Cardiac muscle cell (in vitro differentiated cells and primary cell): ENCODE data around the gene HRH3. TPM values are rescaled to one million over a fixed set of nuclear protein-coding genes. Genes with fewer than 3 reads are reported as not detected.

ENCODE experiments used
- DNase-seq, 2 donors: peaks; one replicate each; pipeline versions ENCODE4 v3.0.0 to v3.0.0-alpha.2; 2010 to 2017; ENCODE audit warnings: low read depth in 1 of 2, low spot score in 1 of 2
- H3K27ac ChIP-seq: fragments of 200-600 bp; sonication (generic); 2 replicates; pipeline ENCODE4 v1.5.1; 2016
- H3K27me3 ChIP-seq: fragments of 200-600 bp; sonication (generic); 2 replicates; pipeline ENCODE4 v1.6.0; 2016; ENCODE audit warnings: control low read depth
- H3K36me3 ChIP-seq: fragments of 200-600 bp; sonication (generic); 2 replicates; pipeline ENCODE4 v1.5.1; 2016; ENCODE audit warnings: control low read depth
- H3K4me1 ChIP-seq: fragments of 200-600 bp; sonication (generic); 2 replicates; pipeline ENCODE4 v1.8.1; 2017; ENCODE audit warnings: low read depth, mild to moderate bottlenecking, mixed run types
- H3K4me3 ChIP-seq: fragments of 200-600 bp; sonication (generic); 2 replicates; pipeline ENCODE4 v1.5.1; 2016; ENCODE audit warnings: mild to moderate bottlenecking
- H3K9me3 ChIP-seq: fragments of 200-600 bp; sonication (generic); 2 replicates; pipeline ENCODE4 v1.5.1; 2017; ENCODE audit warnings: low read depth, mild to moderate bottlenecking, control low read depth
- polyA plus RNA-seq: library from polyadenylated mRNA; unstranded; fragments of >200 nt; fragmentation: Nextera tagmentation; extraction: Ambion mirVana; gene quantifications from 2 replicates; pipeline ENCODE4 v1.2.1, GENCODE V29; 2016
- total RNA-seq: library from RNA; depleted of rRNA; stranded (reverse); fragments of >200 nt; gene quantifications from 2 replicates; pipeline ENCODE4 v1.2.3, GENCODE V29; 2016
- TF ChIP-seq, protein P1 (sequence below): IDR thresholded peaks from 2 replicates; pipeline ENCODE4 v1.5.1; 2012; ENCODE audit warnings: low read depth, mild to moderate bottlenecking, low read length

Gene HRH3
- total RNA-seq (not detected in 2 replicates), polyA plus RNA-seq (not detected in 2 replicates)

DNA sequence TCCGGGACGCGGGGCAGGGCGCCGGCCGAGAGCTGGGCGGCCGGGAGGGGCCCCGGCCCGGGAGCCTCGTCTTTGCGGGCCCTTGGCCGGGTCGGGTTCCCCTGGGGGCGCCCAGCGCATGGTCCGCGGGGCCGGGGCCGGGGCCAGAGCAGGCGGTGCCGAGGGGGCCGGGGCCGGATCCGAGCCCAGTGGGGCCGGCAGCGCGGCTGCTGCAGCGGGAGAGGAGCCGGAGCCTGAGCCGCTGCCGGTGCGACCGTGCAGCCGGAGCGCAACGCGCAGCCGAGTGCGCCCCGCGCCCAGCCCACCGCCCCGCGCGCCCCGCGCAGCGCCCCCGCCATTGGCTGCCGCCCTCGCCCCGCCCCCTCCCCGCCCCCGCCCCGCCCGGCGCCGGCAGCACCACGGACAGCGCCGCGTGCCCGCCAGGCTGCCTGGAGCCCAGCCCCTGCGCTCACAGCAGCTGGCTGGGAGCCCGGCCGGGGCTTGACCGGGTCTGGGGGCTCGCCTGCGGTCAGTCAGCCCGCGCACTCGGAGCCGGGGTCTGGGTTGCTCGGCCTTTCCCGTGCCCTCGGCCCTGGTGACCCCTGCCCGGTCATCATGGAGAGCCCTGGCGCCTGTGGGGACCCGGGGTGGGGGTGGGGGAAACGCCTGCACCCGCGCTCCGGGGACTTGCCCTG lies at the start of gene HRH3:
HRH3 (minus strand) TSS at position 287 of the 674 bp plus-strand sequence. CDS start 308 bp downstream, outside the sequence.
- DNase-seq: peak; percentile 40 to 88
- peaks cover 5% of the 10 kb centered on the region for H3K4me1 ChIP-seq
- H3K27me3 ChIP-seq: peaks cover 98% of the 10 kb centered on the region
- H3K27ac ChIP-seq: no peak within 1 kb of the TSS
- TF ChIP-seq, protein P1, sequence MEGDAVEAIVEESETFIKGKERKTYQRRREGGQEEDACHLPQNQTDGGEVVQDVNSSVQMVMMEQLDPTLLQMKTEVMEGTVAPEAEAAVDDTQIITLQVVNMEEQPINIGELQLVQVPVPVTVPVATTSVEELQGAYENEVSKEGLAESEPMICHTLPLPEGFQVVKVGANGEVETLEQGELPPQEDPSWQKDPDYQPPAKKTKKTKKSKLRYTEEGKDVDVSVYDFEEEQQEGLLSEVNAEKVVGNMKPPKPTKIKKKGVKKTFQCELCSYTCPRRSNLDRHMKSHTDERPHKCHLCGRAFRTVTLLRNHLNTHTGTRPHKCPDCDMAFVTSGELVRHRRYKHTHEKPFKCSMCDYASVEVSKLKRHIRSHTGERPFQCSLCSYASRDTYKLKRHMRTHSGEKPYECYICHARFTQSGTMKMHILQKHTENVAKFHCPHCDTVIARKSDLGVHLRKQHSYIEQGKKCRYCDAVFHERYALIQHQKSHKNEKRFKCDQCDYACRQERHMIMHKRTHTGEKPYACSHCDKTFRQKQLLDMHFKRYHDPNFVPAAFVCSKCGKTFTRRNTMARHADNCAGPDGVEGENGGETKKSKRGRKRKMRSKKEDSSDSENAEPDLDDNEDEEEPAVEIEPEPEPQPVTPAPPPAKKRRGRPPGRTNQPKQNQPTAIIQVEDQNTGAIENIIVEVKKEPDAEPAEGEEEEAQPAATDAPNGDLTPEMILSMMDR: no peak
- H3K9me3 ChIP-seq: no peaks in the 10 kb centered on the region
- no peaks in the 10 kb centered on the region for H3K36me3 ChIP-seq
- H3K4me3 ChIP-seq: peak within 1 kb of the TSS; percentile 24

DNA sequence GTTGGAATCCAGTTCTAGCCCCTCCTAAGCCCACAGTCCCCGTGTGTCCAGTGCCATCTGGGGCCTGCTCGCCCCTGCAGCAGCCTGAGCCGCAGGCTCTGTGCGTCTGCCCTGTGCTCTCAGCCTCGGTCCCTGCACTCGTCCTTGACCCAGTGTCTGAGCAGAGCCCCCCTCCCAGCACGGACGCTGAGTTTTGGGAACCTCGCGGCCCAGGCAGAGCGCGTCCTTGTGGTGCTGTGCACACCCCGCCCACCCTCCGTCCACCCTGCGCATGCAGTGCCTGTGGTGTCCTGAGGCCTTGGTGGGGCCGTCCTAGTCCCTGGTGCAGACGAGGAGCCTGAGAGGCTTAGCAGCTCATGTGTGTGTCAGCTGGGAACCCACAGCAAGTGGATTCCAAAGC lies 49.8 kb upstream of the HRH3 start:
- Histone ChIP-seq H3K27me3 (no peaks in the 10 kb centered on the region), H3K4me3 (no peak overlapping the region), H3K27ac (no peak overlapping the region), H3K36me3 (peaks cover 11% of the 10 kb centered on the region), H3K4me1 (no peaks in the 10 kb centered on the region), H3K9me3 (no peaks in the 10 kb centered on the region)
- no peak for DNase-seq
- TF ChIP-seq, protein P1: no peak

DNA sequence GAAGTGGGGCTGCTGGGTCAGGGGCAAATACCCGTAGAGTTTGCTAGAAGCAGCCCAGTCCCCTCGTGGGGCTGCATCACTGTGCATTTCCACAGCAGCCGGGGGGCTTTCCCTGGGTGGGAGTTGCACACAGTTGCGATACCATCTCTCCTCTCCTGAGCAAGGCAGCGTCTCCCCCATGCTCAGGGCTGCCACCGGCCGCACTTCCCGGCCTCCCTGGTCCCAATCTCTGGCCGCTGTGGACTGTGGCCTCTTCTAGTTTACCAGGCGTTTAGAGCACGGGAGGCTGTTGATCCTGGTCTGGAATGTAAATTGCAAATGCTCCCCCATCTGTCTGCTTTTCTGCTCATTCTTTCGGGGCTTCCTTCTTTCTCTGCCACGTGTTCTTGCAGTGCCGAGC lies 49.3 kb upstream of the HRH3 start:
- DNase-seq: no peak
- Histone ChIP-seq H3K27me3 (no peaks in the 10 kb centered on the region), H3K27ac (no peak overlapping the region), H3K4me1 (no peaks in the 10 kb centered on the region), H3K36me3 (peaks cover 11% of the 10 kb centered on the region), H3K4me3 (no peak overlapping the region), H3K9me3 (no peaks in the 10 kb centered on the region)
- TF ChIP-seq, protein P1: no peak

DNA sequence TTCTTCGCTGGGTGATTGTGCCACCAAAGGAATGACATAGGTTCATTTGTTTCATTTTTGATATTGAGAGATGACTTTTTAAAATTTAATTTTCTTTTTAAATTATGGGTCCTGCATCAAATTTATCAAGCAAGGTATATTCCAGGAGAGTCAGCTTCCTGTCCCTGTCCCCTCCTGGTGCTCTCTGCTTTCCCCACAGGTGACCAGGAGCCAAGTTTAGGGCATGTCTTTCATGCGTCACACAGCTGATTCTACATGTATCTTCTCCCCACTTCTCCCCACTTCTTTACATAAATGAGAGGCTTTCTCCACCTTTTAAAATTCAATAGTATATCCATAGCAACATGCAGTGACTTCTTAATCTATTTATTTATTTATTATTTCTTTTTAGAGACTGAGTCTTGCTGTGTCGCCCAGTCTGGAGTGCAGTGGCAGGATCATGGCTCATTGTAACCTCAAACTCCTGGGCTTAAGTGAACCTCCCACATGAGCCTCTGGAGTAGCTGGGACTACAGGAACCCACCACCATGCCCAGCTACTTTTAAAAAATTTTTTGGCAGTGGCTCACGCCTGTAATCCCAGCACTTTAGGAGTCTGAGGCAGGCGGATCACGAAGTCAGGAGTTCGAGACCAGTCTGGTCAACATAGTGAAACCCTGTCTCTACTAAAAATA lies 48.3 kb upstream of the HRH3 start:
- no peaks in the 10 kb centered on the region for H3K27me3 ChIP-seq
- H3K4me1 ChIP-seq: no peaks in the 10 kb centered on the region
- H3K9me3 ChIP-seq: no peaks in the 10 kb centered on the region
- H3K4me3 ChIP-seq: no peak overlapping the region
- TF ChIP-seq, protein P1: no peak
- no peak for DNase-seq
- no peak overlapping the region for H3K27ac ChIP-seq
- peaks cover 11% of the 10 kb centered on the region for H3K36me3 ChIP-seq

DNA sequence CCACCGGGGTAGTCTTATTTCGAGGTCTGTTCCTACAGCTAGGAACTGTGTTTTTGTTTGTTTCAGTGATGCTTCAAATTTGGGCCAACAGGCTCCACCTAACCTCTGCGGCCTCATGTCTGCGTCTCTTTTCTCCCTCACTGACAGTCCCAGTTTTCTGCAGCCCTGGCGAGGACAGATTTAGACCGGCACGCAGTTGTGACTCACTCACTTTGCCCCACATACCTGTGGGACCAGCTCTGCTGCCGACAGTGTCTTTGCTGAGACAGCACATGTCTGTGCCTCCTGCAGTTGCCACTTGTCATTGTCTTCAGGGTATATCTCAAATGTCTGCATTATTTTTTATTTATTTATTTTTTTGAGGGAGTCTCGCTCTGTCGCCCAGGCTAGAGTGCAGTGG lies 47.5 kb upstream of the HRH3 start:
- H3K4me1 ChIP-seq: no peaks in the 10 kb centered on the region
- DNase-seq: no peak
- H3K27me3 ChIP-seq: no peaks in the 10 kb centered on the region
- H3K9me3 ChIP-seq: no peaks in the 10 kb centered on the region
- H3K36me3 ChIP-seq: peaks cover 11% of the 10 kb centered on the region
- no peak overlapping the region for H3K27ac ChIP-seq
- no peak overlapping the region for H3K4me3 ChIP-seq
- TF ChIP-seq, protein P1: no peak
